IPS DF 4.7 (cell line): ENCODE results near the gene FGD5.
A peak's percentile ranks its signal among the peaks of the same experiment; 100 is the strongest.

Experiments
- DNase-seq: peaks from one replicate; pipeline ENCODE4 v3.0.0-alpha.2; 2013; ENCODE audit warnings: low spot score; ENCODE audit errors: extremely low read depth

Gene FGD5

GRCh38 chr3:14818804-14819500 is at the start of gene FGD5:
FGD5 (plus strand) TSS chr3:14818962; CDS start chr3:14819072, 110 bp downstream.
- DNase-seq, result no peak

GRCh38 chr3:14769544-14770325 is 49.0 kb upstream of the FGD5 start:
- no peak for DNase-seq

- DNase-seq, result no peak
Observed at GRCh38 chr3:14770591-14770990, 48.2 kb upstream of the FGD5 start.

- no peak for DNase-seq
Observed at GRCh38 chr3:14771593-14772497, 46.9 kb upstream of the FGD5 start.

- DNase-seq, result no peak
Observed at GRCh38 chr3:14772533-14773138, 46.1 kb upstream of the FGD5 start.

GRCh38 chr3:14773281-14773680 is 45.5 kb upstream of the FGD5 start:
- DNase-seq, result no peak

- DNase-seq, result no peak
Observed at GRCh38 chr3:14773691-14774128, 45.1 kb upstream of the FGD5 start.

- no peak for DNase-seq
Observed at GRCh38 chr3:14774431-14774830, 44.3 kb upstream of the FGD5 start.

- no peak for DNase-seq
Observed at GRCh38 chr3:14775011-14775410, 43.8 kb upstream of the FGD5 start.

GRCh38 chr3:14775563-14775962 is 43.2 kb upstream of the FGD5 start:
- no peak for DNase-seq

GRCh38 chr3:14779069-14779685 is 39.6 kb upstream of the FGD5 start:
- DNase-seq, result no peak

- peak; percentile 69 for DNase-seq
Observed at GRCh38 chr3:14780927-14781507, 37.7 kb upstream of the FGD5 start.

GRCh38 chr3:14783480-14784086 is 35.2 kb upstream of the FGD5 start:
- DNase-seq, result no peak

- no peak for DNase-seq
Observed at GRCh38 chr3:14784087-14784681, 34.6 kb upstream of the FGD5 start.

- no peak for DNase-seq
Observed at GRCh38 chr3:14785207-14786155, 33.3 kb upstream of the FGD5 start.

- DNase-seq, result no peak
Observed at GRCh38 chr3:14786369-14786768, 32.4 kb upstream of the FGD5 start.

GRCh38 chr3:14787630-14788029 is 31.1 kb upstream of the FGD5 start:
- no peak for DNase-seq

- DNase-seq, result no peak
Observed at GRCh38 chr3:14788644-14789043, 30.1 kb upstream of the FGD5 start.

- no peak for DNase-seq
Observed at GRCh38 chr3:14789221-14789620, 29.5 kb upstream of the FGD5 start.
